ENCODE measurements around the gene IER3IP1.

IER3IP1 gene

GRCh38 chr18:47109720-47110119 lies 66.4 kb downstream of the IER3IP1 start:
- Mint-ChIP-seq H3K27me3 (no peaks in the 10 kb centered on the region), H3K4me3 (no peak overlapping the region), H3K9me3 (no peaks in the 10 kb centered on the region), H3K27ac (ENCODE audit: low read depth) (no peak overlapping the region), H3K36me3 (ENCODE audit: insufficient read depth) (peaks cover 32% of the 10 kb centered on the region), H3K4me1 (no peaks in the 10 kb centered on the region)
- ATAC-seq (replicated peaks; ENCODE audit: extremely low read depth, poor library complexity, severe bottlenecking): no peak
- DNase-seq (ENCODE audit: low spot score in 2 of 2): no peak

GRCh38 chr18:47108998-47109405 lies 67.2 kb downstream of the IER3IP1 start:
- no peaks in the 10 kb centered on the region for H3K27me3 Mint-ChIP-seq
- no peaks in the 10 kb centered on the region for H3K4me1 Mint-ChIP-seq
- no peak overlapping the region for H3K27ac Mint-ChIP-seq (ENCODE audit: low read depth)
- no peaks in the 10 kb centered on the region for H3K9me3 Mint-ChIP-seq
- H3K4me3 Mint-ChIP-seq: no peak overlapping the region
- no peak for DNase-seq (ENCODE audit: low spot score in 2 of 2)
- peaks cover 29% of the 10 kb centered on the region for H3K36me3 Mint-ChIP-seq (ENCODE audit: insufficient read depth)
- ATAC-seq (replicated peaks; ENCODE audit: extremely low read depth, poor library complexity, severe bottlenecking): no peak

- Mint-ChIP-seq H3K36me3 (ENCODE audit: insufficient read depth) (peaks cover 27% of the 10 kb centered on the region), H3K4me3 (no peak overlapping the region), H3K27ac (ENCODE audit: low read depth) (no peak overlapping the region), H3K4me1 (no peaks in the 10 kb centered on the region), H3K9me3 (no peaks in the 10 kb centered on the region), H3K27me3 (no peaks in the 10 kb centered on the region)
- DNase-seq (ENCODE audit: low spot score in 2 of 2) (no peak), ATAC-seq (replicated peaks; ENCODE audit: extremely low read depth, poor library complexity, severe bottlenecking) (no peak)
Observed at GRCh38 chr18:47108373-47108772, 67.8 kb downstream of the IER3IP1 start.
